ENCODE results near the gene MYO18A.

- TF ChIP-seq CTCF (IDR thresholded peaks at IDR 0.05) (no peak), POLR2A (IDR thresholded peaks at IDR 0.05) (no peak), POLR2AphosphoS5 (IDR thresholded peaks at IDR 0.05) (no peak)
These were observed 10.5 kb upstream of the MYO18A start for GRCh38 chr17:29190592-29191207.
